GM19395 (cell line): ENCODE data around the gene REXO5.

Experiments used
- ATAC-seq: cut with Tn5 transposase; IDR thresholded peaks from one replicate; pipeline ENCODE4 v1.9.1; 2021; ENCODE audit warnings: mild to moderate bottlenecking, moderate library complexity; ENCODE audit not compliant: unreplicated experiment

REXO5 gene

DNA sequence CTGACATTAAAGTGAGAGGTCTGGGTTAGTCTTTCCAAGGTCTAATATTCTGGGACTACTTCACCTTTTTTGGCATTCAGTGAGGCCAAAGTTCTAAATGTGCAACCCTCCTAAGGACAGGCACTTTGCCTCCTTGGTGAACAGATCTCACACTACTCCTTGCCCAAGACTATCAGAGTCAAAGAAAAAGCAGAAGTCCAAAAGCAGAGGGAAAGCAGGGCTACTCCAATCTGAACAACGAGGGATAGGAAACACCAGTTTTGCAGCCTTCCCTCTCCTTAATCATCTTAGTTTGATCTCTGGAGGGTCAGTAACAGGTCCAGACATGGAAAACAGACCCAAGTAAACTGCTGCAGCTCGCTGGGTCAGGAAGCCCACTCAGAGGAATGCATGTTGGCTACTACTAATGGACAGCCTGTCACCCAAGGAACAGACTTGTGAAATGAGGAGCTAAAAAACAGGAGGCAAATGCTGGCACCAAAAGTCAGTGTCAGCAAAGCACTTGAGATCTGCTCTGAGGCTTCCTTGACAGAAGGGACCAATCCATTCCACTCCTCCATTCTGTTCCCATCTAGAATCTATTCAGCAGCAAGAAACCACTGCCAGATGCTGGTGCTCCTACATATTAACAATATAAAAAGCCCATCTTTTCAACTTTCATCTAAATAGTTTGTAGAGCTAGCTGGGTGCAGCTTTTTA, 63.9 kb downstream of the REXO5 start:
- ATAC-seq, result no peak

DNA sequence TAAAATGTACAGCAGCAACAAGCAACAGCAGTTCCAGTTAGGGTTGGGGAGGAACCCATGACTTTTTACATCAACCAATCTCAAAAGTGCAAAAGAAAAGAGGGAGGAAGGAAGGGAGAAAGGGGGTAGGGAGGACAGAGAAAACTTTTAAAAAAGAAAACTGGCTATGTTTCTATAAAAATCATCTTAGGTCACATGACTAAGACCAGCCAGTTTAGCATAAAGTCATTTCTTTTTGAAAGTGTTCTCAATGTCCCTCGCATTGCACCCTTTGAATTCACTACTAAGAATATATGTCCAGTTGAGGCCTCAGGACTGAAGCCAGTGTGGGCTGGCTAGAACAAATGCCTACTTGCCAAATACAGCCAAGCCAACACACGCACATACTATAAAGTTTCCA, 64.9 kb downstream of the REXO5 start:
- no peak for ATAC-seq

DNA sequence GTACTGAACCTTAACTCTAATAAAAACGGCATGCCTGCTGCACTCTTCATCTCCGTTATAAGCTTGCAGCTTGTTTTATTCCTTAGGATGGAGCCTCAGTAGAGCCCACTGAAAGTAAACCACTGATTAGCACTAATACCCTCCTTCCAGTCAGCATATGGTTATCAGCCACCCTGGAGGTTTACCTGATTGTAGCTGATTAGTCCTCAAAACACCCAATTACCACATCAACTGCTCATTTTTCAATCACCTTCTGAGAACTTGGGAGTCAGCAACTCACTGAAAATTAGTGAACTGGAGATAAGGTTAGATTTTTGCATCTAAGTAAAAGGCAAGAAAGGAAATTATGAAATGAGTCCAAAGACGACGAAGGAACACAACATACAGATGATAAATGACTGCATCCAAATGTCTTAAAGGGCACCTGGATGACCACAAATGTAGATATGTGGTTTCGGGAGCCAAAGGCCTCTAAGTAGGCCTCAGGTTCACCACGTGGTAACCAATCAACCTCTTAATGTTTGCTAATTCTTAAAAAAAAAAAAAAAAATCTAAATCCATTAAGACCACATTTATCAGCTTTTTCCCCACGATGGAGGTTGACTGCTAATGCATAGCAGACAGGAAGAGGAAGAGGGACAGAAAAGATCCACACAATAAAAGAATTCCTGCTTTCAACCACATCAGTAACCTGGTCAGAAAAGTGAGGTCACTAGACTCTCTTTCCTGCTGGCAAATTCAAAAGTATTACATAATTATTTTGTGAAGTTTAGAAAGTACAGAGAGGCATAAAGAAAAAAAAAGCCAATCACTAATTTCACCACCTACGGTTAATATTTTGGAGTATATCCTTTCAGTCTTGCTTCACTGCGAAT, 65.9 kb downstream of the REXO5 start:
- ATAC-seq, result no peak

DNA sequence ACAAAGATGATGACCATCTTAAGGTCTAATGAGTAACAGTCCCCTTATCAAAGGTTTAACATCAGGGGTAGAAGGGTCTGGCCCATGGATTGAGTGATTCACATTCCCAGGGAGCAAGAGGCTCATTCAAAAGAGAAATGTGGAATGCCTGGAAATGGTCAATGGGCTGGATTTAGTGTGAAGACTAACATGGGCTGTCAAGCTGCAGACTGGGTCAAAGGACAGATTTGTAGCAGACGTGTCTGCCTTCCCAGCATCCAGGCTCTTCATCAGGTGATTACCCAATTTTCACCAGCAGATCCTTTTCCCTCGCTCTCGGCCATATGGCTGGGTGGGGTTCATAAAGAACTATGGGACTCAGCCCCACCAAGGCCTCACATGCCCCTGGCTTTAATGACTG, 67.0 kb downstream of the REXO5 start:
- no peak for ATAC-seq

DNA sequence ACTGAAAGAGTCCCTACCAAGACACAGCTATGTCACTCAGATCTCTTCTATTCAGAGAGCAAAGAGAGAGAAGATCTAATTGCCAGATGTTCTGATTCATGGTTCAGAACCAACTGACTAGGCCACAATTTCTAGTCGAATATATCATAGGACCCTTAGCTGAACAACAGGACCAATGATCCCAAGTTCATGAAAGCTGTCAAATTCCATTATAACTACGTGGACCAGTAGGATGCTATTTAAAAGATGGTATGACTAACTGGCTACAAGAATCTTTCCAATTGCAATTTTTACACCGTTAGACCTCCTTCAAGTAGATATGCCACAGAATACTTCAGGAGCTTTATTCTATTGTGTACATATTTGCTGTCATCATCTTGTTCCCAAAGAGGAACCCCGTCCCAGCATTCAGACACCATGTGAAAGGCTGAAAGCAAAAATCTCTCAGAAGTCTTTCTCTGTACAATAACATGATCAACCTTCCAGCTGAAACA, 67.8 kb downstream of the REXO5 start:
- ATAC-seq, result peak; percentile 25

DNA sequence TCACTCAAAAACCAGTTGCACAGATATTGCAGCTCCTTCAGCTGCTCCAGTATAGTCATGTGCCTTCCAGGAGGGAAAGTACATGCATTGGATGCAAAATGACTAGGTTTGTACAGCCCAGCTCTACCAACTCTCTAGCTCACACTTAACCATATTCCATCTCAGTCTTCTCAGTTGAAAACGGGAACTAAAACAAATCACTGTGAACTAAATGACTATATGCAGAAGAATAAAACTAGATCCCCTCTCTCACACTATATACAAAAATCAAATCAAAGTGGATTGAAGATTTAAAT, 69.0 kb downstream of the REXO5 start:
- no peak for ATAC-seq

DNA sequence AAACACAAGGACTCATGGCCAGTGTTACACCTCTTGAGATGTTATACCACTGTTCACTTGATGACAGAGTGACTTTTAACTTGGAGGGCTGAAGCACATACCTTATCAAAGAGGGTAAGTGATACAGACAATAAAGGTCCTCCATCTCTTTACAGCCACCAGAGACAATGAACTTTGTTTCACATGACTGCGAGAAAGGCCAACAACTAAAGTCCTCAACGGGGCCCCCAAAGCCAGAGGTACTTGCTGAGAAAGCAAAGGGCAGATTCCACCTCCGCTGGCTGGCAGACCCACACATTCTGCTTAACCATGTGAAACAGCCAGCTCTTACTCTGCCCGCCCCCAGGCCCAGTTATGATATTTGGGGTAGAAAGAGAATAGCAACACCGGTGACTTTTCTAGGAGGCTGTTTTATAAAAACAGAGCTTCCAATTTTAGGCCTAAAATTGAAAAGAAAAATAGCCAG, 72.4 kb downstream of the REXO5 start:
- no peak for ATAC-seq

DNA sequence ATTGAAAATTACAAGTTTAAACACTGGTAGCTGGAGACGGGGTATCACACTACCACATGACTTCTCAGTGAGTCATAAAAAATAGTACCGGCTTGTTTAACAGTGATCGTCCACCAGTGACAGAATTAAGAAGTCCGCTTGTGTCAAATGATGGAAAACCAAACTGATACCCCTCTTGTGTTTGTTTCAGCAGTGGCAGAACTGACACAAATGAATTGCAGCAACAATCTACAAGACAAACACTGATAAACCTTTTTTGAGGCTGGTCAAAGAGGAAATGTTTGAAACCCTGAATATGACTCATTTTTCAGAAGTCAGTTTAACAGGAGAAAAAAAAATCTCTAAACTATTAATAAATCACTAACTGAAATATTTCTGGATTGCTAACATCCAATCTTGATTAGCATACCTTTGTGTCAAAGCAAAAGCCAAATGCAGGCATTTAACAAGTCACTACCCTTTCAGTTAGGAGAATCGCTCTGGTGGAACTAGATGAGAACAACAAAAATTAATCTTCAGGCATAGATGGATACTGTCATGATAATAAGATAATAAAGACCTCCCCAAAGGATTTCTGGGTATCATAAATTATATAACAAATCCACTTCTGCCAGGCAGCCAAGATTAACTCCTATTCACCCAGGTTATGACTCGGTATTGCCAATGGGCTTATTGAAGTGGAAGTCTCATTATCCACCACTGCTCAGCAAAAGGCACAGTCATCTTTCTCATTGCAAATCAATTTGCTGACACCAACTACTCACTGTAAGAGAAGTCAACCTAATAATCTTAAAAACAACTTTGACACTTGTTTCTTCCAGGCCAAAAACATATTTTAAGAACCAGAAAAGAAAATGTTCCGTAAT, 73.1 kb downstream of the REXO5 start:
- ATAC-seq, result peak; percentile 39

DNA sequence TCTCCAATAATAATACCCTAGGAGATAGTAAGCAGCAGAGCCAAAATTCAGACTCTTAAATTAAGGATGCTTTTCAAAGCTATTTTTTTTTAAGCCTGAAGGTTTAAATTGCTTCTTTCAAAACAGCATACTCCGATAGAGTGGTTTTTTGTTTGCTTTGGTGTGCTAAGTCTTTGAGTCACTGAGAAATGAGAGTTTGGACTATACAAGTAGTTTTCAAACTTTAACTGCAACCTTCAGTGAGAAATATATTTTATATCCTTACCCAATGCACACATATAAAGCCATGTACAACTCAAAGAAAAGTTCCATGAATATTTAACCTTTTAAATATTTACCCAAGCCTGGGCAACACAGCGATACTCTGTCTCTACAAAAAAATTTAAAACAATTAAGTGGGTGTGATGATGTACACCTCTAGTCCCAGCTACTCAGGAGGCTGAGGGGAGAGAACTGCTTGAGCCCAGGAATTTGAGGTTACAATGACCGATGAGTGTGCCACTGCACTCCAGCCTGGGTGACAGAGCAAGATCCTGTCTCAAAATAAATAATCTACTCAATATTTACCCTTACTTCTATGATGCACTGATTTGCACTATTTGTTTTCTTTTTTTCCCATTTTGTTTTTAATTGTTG, 74.7 kb downstream of the REXO5 start:
- ATAC-seq, result no peak

DNA sequence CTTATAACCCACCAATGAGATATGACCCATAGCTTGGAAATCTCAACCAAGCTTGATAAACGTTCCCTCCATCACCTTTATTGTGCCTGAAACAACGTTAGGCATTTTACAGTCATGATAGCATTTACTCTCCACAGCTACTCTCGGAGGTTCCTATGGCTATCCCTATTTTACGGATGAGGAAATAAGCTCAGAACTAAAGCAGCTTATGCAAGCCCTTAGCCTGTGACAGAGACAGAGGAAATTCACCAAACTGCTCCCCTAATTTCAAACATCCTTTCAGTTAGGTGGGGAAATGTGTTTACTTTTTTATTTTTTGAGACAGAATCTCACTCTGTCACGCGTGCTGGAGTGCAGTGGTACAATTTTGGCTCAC, 75.2 kb downstream of the REXO5 start:
- ATAC-seq, result no peak

DNA sequence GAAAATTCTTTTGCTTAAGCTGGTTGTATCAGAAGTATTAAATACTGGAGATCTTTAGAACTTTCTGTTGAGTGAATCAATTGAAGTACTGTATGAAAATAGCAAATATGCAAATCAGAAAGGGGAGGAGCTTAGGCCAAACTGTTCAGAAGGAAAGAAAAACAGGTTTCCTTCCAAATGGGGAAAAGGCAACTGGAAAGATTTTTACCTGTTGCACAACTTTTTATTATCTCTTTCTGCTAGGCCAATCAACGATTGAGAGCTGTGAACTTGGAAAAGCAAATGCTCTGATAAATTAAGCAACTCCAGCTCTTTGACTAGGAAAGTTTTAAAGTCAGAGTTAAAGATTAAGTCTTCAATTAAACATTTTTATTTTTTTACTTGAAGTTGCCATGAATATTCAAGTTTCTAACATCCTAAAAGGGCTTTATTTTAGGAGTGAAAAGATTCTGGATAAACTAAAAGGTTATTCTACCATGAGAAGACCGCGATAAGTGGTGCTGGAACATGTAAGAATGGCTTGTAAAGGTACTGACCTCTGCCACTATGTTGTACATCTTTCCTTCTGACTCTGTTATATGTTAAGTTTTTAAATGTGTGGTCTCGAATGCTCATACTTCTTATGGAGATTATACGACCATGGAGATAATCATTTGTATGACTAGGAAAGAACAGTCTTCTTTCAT, 77.4 kb downstream of the REXO5 start:
- no peak for ATAC-seq

DNA sequence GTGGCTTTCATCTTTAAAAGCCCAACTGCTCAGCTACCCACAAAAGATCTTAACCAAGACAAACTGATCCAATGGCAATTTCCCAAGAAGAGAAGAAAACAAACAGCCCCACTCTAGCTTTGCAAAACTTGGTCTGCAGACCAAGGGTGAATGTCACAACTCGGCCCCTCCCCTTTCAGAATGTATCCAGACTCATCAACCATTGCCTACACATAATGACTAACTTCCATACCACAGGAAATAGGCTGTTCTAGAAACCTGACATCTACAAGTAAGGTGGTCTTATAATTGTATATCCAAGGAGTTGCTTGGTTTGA, 77.9 kb downstream of the REXO5 start:
- no peak for ATAC-seq

DNA sequence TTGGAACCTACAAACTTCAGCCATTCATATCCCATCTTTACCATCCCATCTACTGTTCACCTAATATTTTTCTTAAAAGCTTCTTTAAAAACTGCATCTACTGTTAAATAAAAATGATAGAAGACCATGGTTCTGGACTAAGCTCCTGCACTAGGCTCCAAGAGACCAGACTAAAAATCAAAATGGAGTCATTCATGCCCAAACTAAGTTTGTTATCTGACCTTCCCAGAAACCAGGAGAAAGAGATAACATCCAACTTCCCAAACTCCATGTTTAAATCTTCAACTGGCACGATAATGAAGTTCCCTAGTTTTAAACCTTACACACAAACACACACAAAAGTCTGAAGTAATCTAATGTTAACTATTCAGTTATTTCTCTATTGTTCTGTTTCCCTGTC, 80.0 kb downstream of the REXO5 start:
- no peak for ATAC-seq

DNA sequence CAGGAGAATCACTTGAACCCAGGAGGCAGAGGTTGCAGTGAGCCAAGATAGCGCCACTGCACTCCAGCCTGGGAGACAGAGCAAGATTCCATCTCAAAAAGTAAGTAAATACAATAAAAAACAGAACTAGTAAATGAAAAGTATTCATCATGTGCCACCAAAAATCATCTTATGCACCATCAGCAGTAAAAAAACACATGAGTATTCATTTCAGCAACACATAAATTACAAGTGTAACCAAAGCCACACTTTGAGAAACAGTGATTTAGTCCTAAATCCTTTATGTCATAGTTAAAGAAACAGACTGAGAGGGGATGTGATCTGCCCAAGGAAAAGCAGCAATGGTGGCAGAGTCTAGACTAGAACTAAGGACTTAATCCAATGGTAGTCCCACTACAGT, 80.9 kb downstream of the REXO5 start:
- ATAC-seq, result no peak

DNA sequence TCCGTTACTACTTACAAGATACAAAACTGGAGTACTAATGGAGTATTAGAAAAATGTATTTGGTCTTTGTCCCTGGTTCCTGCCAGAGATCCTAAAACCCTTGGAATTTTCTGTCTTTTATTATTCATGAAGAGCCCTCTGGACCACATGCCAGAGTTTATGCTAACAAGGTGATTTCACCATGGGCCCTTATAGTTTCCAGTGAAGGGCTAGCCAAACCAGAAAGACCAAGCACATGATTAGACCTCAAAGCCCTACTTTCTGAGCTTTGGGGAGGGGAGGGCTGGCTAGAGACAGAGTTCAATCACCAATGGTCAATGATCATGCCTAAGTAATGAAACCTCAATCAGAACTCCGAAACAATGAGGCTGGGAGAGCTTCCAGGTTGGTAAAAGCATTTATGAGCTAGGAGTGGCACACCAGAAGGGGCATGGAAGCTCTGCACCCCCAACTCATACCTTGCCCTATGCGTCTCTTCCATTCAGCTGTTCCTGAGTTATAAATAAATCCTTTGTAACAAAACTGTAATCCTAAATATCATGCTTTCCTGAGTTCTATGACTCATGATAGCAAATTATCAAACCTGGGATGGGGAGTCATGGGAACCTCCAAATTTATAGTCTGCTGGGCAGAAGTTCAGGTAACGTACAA, 83.4 kb downstream of the REXO5 start:
- no peak for ATAC-seq

DNA sequence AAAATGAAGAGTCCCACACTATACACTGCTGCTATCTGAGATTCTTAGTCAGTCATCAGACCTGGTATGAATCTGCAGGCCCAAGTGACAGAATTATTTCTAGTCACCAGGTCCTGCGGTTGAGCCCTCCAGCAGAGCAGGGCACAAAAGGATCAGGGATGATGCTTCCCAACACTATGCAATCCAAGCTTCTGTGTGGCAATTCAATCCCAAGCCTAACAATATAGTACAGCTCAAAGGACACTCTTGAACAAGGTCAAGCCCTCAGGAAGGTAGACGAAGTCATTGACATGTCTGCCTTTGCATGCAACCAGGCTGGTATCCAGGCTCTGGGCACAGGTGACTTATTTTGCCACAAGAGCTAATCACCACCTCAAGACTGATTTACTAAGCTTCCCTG, 88.1 kb downstream of the REXO5 start:
- ATAC-seq, result no peak

DNA sequence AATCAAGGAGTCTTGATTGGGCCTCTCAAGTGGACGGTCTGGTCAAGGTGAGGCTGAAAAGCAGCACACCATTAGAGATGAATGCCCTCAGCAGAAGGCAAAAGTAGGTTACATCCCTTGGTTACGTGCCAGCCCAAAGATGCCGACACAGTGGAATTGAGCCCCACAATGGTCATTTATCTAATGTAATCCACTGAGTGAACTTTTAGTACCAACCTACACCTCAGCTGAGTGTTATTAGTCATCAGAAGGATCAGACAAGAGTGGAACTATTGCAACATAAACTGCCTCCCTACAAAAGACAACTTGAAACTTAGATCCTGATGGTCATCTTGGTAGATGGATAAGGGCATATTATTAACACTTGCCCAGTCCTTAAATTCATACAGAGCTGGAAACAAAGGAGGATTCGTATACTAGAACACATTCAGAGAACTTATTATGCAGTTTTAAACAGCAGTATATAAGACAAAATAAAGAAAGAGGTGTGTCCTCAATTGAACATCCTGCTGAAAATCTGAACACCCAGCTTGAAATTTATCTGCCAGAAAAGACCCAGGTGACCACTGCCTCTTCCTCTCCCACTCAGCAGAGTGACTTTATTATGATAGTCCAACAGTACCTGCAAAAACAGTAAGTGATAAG, 91.0 kb downstream of the REXO5 start:
- no peak for ATAC-seq

DNA sequence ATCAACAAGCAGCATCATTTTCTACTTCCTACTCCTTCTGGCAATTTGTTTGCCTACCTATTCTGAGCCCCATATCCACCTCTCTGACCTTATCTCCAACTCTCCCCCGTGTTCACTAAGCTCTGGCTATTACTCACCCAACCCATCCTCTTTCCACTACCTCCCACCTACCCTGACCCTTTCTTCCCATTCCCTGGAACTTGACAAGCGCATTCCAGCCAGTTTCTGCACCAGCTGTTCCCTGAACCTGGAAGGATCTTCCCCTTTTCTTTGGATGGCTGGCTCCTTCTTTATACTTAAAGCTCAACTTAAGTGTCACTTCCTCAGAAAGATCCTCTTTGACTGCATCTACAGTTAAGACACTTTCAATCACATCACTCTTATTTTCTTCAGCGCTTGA, 91.6 kb downstream of the REXO5 start:
- ATAC-seq, result no peak

DNA sequence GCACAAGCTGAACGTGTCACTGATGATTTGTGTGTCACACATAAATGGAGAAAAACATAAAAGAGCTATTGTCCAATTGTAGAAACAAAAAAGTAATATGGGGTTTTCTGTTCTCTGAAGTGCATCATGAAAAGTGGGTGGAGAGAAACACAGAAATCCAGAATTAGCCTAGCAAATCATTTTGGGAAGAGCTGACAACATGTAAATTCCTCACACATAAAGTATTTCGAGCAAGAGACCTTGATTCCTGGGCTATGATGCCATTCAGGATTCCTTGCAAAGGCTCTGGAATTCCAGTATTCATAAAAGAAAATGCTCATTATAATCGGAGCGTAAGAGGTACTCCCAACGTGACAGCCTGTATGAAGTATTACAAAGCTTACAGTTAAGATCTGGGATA, 92.7 kb downstream of the REXO5 start:
- no peak for ATAC-seq
